ENCODE measurements around the gene RRP9.

RRP9 gene

GRCh38 chr3:51955175-51955892 lies 13.6 kb upstream of the RRP9 start, which contains the start of gene GPR62:
Gene GPR62 (plus strand): TSS chr3:51955381. CDS start chr3:51955653, 272 bp downstream.
- DNase-seq = no peak

- no peak for DNase-seq
Observed at GRCh38 chr3:51954713-51955112, 13.0 kb upstream of the RRP9 start.

GRCh38 chr3:51954105-51954504 lies 12.4 kb upstream of the RRP9 start:
- DNase-seq = no peak

GRCh38 chr3:51953445-51953844 lies 11.7 kb upstream of the RRP9 start:
- DNase-seq = no peak

GRCh38 chr3:51950899-51951298 lies 9.2 kb upstream of the RRP9 start:
- DNase-seq = no peak

- DNase-seq = no peak
Observed at GRCh38 chr3:51949121-51949520, 7.4 kb upstream of the RRP9 start.

- DNase-seq = no peak
Observed at GRCh38 chr3:51948016-51948580, 6.4 kb upstream of the RRP9 start.

GRCh38 chr3:51947215-51947900 lies 5.7 kb upstream of the RRP9 start:
- no peak for DNase-seq

- DNase-seq = no peak
Observed at GRCh38 chr3:51946796-51947195, 5.1 kb upstream of the RRP9 start.

- no peak for DNase-seq
Observed at GRCh38 chr3:51945926-51946705, 4.4 kb upstream of the RRP9 start.

- DNase-seq = no peak
Observed at GRCh38 chr3:51945031-51945840, 3.5 kb upstream of the RRP9 start.

GRCh38 chr3:51944451-51945021 lies 2.8 kb upstream of the RRP9 start:
- no peak for DNase-seq

GRCh38 chr3:51943451-51944391 lies 2.0 kb upstream of the RRP9 start:
- no peak for DNase-seq

GRCh38 chr3:51942603-51943450 lies 1.1 kb upstream of the RRP9 start:
- DNase-seq = no peak

- no peak for DNase-seq
Observed at GRCh38 chr3:51941463-51941797, 274 bp downstream of the RRP9 start.

- no peak for DNase-seq
Observed at GRCh38 chr3:51940648-51941462, 849 bp downstream of the RRP9 start.

- DNase-seq = no peak
Observed at GRCh38 chr3:51938780-51939425, 2.8 kb downstream of the RRP9 start.

- no peak for DNase-seq
Observed at GRCh38 chr3:51937611-51938450, 3.9 kb downstream of the RRP9 start.
